ENCODE results near the gene TUBA4B. TPM values are rescaled to one million over a fixed set of nuclear protein-coding genes. Genes with fewer than 3 reads are reported as not detected.

The TUBA4B gene
- total RNA-seq, 1 donor from 2014 or later = not detected

Small RNAs within 50 kb of the gene (microRNA-seq; reads per million reads assigned to microRNA genes)
- not detected for gene MIR153-1 (ENCODE audit: unreplicated experiment)

Other genes with a start within 250 kb of the TUBA4B start
- gene CFAP65, start 211.7 kb upstream of the TUBA4B start, total RNA-seq (ENCODE audit: unreplicated experiment) = 1.1 TPM
- not detected for gene IHH, start 192.3 kb upstream of the TUBA4B start, total RNA-seq (ENCODE audit: unreplicated experiment)
- 24.8 TPM for gene NHEJ1, start 92.4 kb upstream of the TUBA4B start, total RNA-seq (ENCODE audit: unreplicated experiment)
- gene SLC23A3, start 83.2 kb upstream of the TUBA4B start, total RNA-seq (ENCODE audit: unreplicated experiment) = 1.1 TPM
- gene CNPPD1, start 76.3 kb upstream of the TUBA4B start, total RNA-seq (ENCODE audit: unreplicated experiment) = 61.5 TPM
- gene RETREG2, start 75.0 kb upstream of the TUBA4B start, total RNA-seq (ENCODE audit: unreplicated experiment) = 167 TPM
- gene ZFAND2B, start 46.5 kb upstream of the TUBA4B start, total RNA-seq (ENCODE audit: unreplicated experiment) = 49.5 TPM
- 49.4 TPM for gene ABCB6, start 34.3 kb upstream of the TUBA4B start, total RNA-seq (ENCODE audit: unreplicated experiment)
- 80.4 TPM for gene ATG9A, start 23.6 kb upstream of the TUBA4B start, total RNA-seq (ENCODE audit: unreplicated experiment)
- gene ANKZF1, start 23.4 kb upstream of the TUBA4B start, total RNA-seq (ENCODE audit: unreplicated experiment) = 95.8 TPM
- 6.2 TPM for gene GLB1L, start 7.8 kb upstream of the TUBA4B start, total RNA-seq (ENCODE audit: unreplicated experiment)
- gene STK16, start 7.8 kb upstream of the TUBA4B start, total RNA-seq (ENCODE audit: unreplicated experiment) = 32.2 TPM
- gene TUBA4A, start 675 bp downstream of the TUBA4B start, total RNA-seq (ENCODE audit: unreplicated experiment) = 27.5 TPM
- 124 TPM for gene DNAJB2, start 26.1 kb downstream of the TUBA4B start, total RNA-seq (ENCODE audit: unreplicated experiment)
- 104 TPM for gene PTPRN, start 56.2 kb downstream of the TUBA4B start, total RNA-seq (ENCODE audit: unreplicated experiment)
- not detected for gene RESP18, start 79.5 kb downstream of the TUBA4B start, total RNA-seq (ENCODE audit: unreplicated experiment)
- 19.8 TPM for gene DNPEP, start 134.7 kb downstream of the TUBA4B start, total RNA-seq (ENCODE audit: unreplicated experiment)
- 1.3 TPM for gene DES, start 165.1 kb downstream of the TUBA4B start, total RNA-seq (ENCODE audit: unreplicated experiment)
- 92.9 TPM for gene SPEG, start 181.6 kb downstream of the TUBA4B start, total RNA-seq (ENCODE audit: unreplicated experiment)
- gene GMPPA, start 245.6 kb downstream of the TUBA4B start, total RNA-seq (ENCODE audit: unreplicated experiment) = 23.2 TPM

Data from glutamatergic neuron (in vitro differentiated cells).